Eye (tissue), 1 donor: Measurements from ENCODE around the gene GMEB2.

Experiments
- DNase-seq: peaks from one replicate; pipeline ENCODE4 v3.0.0-alpha.2; 2015

The GMEB2 gene

GRCh38 chr20:63556873-63557478 is 69.9 kb downstream of the GMEB2 start:
- DNase-seq: no peak

DNA sequence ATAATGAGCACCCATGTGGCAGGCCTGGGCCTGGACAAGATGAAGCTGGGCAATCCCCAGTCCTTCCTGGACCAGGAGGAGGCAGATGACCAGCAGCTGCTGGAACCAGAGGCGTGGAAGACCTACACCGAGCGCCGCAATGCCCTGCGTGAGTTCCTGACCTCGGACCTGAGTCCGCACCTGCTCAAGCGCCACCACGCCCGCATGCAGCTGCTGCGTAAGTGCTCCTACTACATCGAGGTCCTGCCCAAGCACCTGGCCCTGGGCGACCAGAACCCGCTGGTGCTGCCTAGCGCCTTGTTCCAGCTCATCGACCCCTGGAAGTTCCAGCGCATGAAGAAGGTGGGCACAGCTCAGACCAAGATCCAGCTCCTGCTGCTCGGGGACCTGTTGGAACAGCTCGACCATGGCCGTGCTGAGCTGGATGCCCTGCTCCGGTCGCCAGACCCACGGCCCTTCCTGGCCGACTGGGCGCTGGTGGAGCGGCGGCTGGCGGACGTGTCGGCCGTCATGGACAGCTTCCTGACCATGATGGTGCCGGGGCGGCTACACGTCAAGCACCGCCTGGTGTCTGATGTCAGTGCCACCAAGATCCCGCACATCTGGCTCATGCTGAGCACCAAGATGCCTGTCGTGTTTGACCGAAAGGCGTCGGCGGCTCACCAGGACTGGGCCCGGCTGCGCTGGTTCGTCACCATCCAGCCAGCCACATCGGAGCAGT is 71.1 kb downstream of the GMEB2 start:
- DNase-seq: no peak

DNA sequence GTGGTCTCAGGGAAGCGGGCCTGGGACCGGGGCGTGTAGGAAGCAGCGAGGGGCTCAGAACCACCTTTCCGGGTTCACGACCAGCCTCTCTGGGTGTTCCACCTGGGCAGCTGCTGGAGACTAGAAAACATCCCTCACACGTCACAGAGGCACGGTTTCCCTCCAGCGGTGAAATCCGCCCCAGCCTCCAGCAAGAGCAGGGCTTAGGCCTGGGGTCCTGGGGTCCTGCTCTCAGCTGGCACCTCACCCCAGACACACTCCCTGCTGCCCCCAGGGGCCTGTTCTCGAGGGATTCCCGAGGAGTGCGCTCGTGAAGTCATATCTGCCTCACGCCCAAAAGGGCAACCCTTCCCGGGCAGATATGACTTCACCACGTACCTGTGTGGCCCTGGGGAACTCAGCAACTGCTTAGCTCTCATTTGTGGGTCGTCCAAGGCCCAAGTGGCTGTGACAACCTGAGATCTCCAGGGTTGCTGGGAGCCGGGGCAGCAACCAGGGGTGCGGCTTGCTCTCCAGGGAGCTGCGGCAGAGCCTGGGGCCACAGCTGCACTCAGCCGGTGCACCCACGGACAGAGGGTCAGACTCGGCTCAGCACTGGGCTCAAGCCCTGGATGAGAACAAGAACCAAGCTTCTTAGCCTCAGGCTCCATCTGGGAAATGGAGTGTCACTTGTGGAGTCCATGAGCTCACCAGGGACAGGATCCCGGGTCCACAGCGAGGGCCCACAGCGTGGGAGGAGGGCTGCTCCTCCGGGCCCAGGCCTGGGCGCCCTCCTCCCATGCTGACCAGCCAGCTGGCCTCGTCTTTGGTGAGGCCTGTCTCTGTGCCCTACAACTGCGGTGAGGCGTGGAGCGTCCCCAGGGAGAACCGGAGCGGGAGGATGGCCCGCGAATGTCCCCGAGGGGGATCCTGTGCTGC is 72.3 kb downstream of the GMEB2 start:
- DNase-seq: peak; percentile 49

- DNase-seq: peak; percentile 84
These were observed 73.0 kb downstream of the GMEB2 start, which contains the start of gene FNDC11 for GRCh38 chr20:63553933-63554290. Gene FNDC11, plus strand, starts transcription at chr20:63554159. Its CDS starts 1,505 bp downstream, at chr20:63555664.

GRCh38 chr20:63553251-63553932 is 73.5 kb downstream of the GMEB2 start:
- peak; percentile 91 for DNase-seq

GRCh38 chr20:63552481-63553249 is 74.2 kb downstream of the GMEB2 start:
- no peak for DNase-seq

GRCh38 chr20:63551068-63551467 is 75.8 kb downstream of the GMEB2 start:
- peak; percentile 58 for DNase-seq

- no peak for DNase-seq
These were observed 77.1 kb downstream of the GMEB2 start for GRCh38 chr20:63549679-63550282.

- DNase-seq: no peak
These were observed 77.9 kb downstream of the GMEB2 start for GRCh38 chr20:63549019-63549418.

- DNase-seq: no peak
These were observed 78.4 kb downstream of the GMEB2 start for GRCh38 chr20:63548542-63548941.

- DNase-seq: no peak
These were observed 79.0 kb downstream of the GMEB2 start, which contains the start of gene SRMS for GRCh38 chr20:63547725-63548480. Gene SRMS, minus strand, starts transcription at chr20:63547749. Its CDS starts 286 bp downstream, at chr20:63547463.

GRCh38 chr20:63546956-63547724 is 79.8 kb downstream of the GMEB2 start:
- DNase-seq: no peak

DNA sequence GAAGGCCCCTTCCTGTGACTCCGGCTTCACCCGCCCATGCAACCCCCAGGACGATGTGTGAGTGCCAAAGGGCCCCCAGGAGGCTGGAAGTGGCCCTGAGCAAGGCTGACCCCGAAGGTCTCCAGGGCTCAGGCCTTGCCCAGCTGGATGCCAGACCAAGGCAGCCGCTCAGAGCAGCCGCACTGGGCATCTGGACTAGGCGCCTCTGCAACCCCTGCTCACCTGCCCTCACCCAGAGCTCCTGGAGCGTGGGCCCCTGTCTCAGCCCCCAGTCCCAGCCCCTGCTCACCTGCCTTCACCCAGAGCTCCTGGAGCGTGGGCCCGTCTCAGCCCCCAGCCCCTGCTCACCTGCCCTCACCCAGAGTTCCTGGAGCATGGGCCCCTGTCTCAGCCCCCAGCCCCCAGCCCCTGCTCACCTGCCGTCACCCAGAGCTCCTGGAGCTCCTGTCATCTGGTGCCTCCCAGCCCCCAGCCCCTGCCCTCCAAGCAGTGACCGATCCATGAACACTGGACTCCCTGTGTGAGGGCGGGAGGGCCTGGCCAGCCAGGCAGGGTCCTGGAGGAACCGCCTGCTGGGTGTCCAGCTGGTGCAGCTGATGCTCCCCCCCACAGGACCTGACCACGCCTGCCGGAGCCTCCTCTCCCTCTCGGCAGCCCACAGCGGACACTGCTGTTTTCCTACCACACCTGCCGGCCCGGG is 80.5 kb downstream of the GMEB2 start:
- no peak for DNase-seq

DNA sequence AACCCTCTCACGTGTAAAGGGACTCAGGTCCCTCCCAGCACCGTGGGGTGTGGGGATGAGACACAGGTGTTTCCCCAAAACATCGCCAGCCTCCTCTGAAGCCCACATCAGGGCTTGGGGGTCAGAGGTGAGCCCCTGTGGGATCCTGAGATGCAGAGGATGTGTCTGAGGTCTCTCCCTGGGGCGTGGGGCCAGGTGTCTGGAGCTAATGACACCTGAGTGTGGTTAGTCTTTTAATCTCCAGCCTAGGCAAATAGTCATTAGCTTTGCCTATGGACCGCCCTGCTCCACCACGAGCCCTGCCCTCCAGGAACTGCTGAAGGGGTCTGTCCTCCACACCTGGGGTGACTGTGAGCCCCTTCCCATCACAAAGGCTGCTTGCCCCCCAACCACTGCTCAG is 81.1 kb downstream of the GMEB2 start:
- no peak for DNase-seq

- no peak for DNase-seq
These were observed 81.9 kb downstream of the GMEB2 start for GRCh38 chr20:63544958-63545516.

DNA sequence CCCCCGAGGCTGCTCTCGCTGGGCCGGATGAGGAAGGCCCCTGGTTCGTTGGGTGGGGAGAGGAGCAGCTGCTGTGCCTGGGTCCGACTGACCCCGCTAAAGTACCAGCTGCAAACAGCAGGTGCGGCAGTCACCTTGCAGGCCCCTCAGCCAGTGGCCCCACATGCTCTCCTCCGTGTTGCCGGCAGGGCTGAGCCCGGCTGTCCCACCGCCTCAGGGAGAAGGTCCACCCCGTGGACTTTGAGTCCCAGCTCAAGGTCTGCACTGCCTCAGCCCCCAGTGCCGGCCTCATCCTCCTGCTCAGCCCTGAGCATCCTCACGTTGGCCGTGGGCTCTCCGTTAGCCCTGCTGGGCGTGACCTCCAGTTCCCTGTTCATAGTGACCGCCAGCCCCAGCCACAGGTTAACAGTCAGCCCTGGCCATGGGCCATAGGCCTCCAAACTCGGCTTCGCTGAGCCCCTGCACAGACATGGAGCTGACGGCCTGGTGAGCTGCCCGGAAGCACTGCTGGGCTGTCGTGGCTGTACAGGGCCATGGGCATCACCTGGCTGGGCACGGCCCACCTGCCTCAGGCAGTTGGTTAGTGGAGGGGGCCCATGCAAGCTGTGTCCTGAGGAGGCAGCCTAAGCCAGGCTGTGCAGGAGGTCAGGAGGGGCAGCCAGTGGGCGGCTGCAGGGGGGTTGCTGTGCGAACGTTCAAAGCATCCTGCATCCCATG is 82.5 kb downstream of the GMEB2 start:
- no peak for DNase-seq

GRCh38 chr20:63543733-63544132 is 83.2 kb downstream of the GMEB2 start:
- no peak for DNase-seq

GRCh38 chr20:63543131-63543530 is 83.8 kb downstream of the GMEB2 start:
- no peak for DNase-seq
